ENCODE data around the gene F8. TPM values are rescaled to one million over a fixed set of nuclear protein-coding genes. Genes with fewer than 3 reads are reported as not detected.
A peak's percentile ranks its signal among the peaks of the same experiment; 100 is the strongest.

The F8 gene
- total RNA-seq, 6 donors from 2014 or later: 4.3 to 47.1 (median 21.7) TPM

DNA sequence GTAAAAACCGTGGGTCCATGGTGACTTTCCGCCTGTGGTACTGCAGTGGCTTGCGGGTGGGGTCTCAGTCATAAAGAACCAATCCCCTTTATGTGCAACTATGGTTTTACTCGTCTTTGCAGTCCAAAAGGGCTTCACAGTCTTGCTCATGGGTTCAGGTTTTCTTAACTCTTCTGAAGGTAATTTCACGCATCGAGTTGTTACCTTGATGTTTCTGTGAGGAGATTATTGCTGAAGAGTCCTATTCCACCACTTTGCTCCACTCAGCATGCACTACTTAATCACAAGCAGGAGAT is 41.5 kb downstream of the F8 start:
- Histone ChIP-seq H3K4me3 (peak overlapping the region in 3 of 4 donors; percentile 26 to 45 (median 38)), H3K4me1 (peaks cover 0 to 7% (median 2%) of the 10 kb centered on the region in 4 donors), H3K27ac (no peak overlapping the region), H3K9me3 (no peaks in the 10 kb centered on the region), H3K36me3 (no peaks in the 10 kb centered on the region), H3K27me3 (no peaks in the 10 kb centered on the region)
- DNase-seq (no peak), ATAC-seq (ENCODE audit: low FRiP score in 2 of 2) (no peak)
- TF ChIP-seq POLR2AphosphoS5 (IDR thresholded peaks at IDR 0.05) (no peak), POLR2A (IDR thresholded peaks at IDR 0.05) (no peak), EP300 (IDR thresholded peaks at IDR 0.05) (no peak)
- TF ChIP-seq, protein P1, sequence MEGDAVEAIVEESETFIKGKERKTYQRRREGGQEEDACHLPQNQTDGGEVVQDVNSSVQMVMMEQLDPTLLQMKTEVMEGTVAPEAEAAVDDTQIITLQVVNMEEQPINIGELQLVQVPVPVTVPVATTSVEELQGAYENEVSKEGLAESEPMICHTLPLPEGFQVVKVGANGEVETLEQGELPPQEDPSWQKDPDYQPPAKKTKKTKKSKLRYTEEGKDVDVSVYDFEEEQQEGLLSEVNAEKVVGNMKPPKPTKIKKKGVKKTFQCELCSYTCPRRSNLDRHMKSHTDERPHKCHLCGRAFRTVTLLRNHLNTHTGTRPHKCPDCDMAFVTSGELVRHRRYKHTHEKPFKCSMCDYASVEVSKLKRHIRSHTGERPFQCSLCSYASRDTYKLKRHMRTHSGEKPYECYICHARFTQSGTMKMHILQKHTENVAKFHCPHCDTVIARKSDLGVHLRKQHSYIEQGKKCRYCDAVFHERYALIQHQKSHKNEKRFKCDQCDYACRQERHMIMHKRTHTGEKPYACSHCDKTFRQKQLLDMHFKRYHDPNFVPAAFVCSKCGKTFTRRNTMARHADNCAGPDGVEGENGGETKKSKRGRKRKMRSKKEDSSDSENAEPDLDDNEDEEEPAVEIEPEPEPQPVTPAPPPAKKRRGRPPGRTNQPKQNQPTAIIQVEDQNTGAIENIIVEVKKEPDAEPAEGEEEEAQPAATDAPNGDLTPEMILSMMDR (IDR thresholded peaks at IDR 0.05): no peak
- WGBS, 2 donors: 37 to 56% methylated on average over 2 to 6 of the region's 6 CpGs

GRCh38 chrX:154980330-154981115 is 42.0 kb downstream of the F8 start:
- H3K4me3 ChIP-seq: peak overlapping the region in 3 of 4 donors; percentile 26 to 45 (median 38)
- TF ChIP-seq POLR2A (IDR thresholded peaks at IDR 0.05): no peak
- no peak for TF ChIP-seq EP300 (IDR thresholded peaks at IDR 0.05)
- TF ChIP-seq, protein P1 (IDR thresholded peaks at IDR 0.05): peak; percentile 59 to 82 (median 70)
- no peak for TF ChIP-seq POLR2AphosphoS5 (IDR thresholded peaks at IDR 0.05)
- H3K4me1 ChIP-seq: peaks cover 0 to 7% (median 2%) of the 10 kb centered on the region in 4 donors
- no peak overlapping the region for H3K27ac ChIP-seq
- no peaks in the 10 kb centered on the region for H3K36me3 ChIP-seq
- 9 to 21% methylated on average over 5 to 11 of the region's 11 CpGs for WGBS, 2 donors
- ATAC-seq (ENCODE audit: low FRiP score in 2 of 2) (peak; percentile 88 to 90), DNase-seq (peak in 1 of 2 donors; percentile 79)
- no peaks in the 10 kb centered on the region for H3K27me3 ChIP-seq
- H3K9me3 ChIP-seq: no peaks in the 10 kb centered on the region

GRCh38 chrX:154979629-154980028 is 42.9 kb downstream of the F8 start:
- no peaks in the 10 kb centered on the region for H3K9me3 ChIP-seq
- 56% methylated on average over 4 of the region's 4 CpGs; no CpG with 5 or more reads in 1 of the 2 donors for WGBS, 2 donors
- no peak overlapping the region for H3K27ac ChIP-seq
- ATAC-seq (ENCODE audit: low FRiP score in 2 of 2): peak in 1 of 2 donors; percentile 55
- no peak for TF ChIP-seq POLR2A (IDR thresholded peaks at IDR 0.05)
- TF ChIP-seq, protein P1 (IDR thresholded peaks at IDR 0.05): no peak
- TF ChIP-seq POLR2AphosphoS5 (IDR thresholded peaks at IDR 0.05): no peak
- no peak for TF ChIP-seq EP300 (IDR thresholded peaks at IDR 0.05)
- H3K27me3 ChIP-seq: no peaks in the 10 kb centered on the region
- no peak overlapping the region for H3K4me3 ChIP-seq
- peaks cover 0 to 7% (median 2%) of the 10 kb centered on the region in 4 donors for H3K4me1 ChIP-seq
- DNase-seq: no peak
- no peaks in the 10 kb centered on the region for H3K36me3 ChIP-seq

DNA sequence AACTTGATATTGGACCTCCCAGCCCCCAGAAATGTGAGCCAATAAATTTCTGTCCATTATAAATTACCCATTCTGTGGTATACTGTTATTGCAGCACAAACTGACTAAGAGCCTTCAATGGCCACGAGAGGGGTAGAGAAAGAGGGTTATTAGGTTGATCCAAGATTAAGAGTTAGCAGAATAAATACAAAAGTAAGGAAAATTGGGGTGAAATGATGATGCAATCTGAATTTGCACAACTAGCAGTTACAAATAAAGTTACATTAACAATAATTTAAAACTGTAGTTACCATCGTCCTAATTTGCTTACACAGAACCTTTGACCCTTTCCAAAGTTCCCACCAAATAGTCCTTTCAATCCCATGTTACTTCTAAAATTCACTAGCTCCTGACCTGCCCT is 54.2 kb downstream of the F8 start:
- WGBS, 2 donors: 40 to 75% methylated on average over 2 of the region's 2 CpGs

More for the DNA sequence above, 54.2 kb downstream of the F8 start:
- Histone ChIP-seq H3K9me3 (no peaks in the 10 kb centered on the region), H3K27me3 (no peaks in the 10 kb centered on the region), H3K36me3 (no peaks in the 10 kb centered on the region), H3K4me3 (no peak overlapping the region), H3K4me1 (no peaks in the 10 kb centered on the region), H3K27ac (no peak overlapping the region)
- ATAC-seq (ENCODE audit: low FRiP score in 2 of 2) (no peak), DNase-seq (no peak)
- no peak for TF ChIP-seq POLR2AphosphoS5 (IDR thresholded peaks at IDR 0.05)
- no peak for TF ChIP-seq POLR2A (IDR thresholded peaks at IDR 0.05)
- TF ChIP-seq, protein P1 (IDR thresholded peaks at IDR 0.05): no peak
- no peak for TF ChIP-seq EP300 (IDR thresholded peaks at IDR 0.05)
